HG02610 (cell line): Measurements from ENCODE around the gene TARBP2.
A peak's percentile ranks its signal among the peaks of the same experiment; 100 is the strongest.
"Not testable (repeated sequence)": the region's sequence is repeated elsewhere in the genome, so short reads cannot be mapped to it uniquely, and the experiment has no call there.

ENCODE experiments used
- ATAC-seq: cut with Tn5 transposase; IDR thresholded peaks from one replicate; pipeline ENCODE4 v1.9.1; 2021; ENCODE audit warnings: mild to moderate bottlenecking, moderate library complexity; ENCODE audit not compliant: unreplicated experiment

The TARBP2 gene

DNA sequence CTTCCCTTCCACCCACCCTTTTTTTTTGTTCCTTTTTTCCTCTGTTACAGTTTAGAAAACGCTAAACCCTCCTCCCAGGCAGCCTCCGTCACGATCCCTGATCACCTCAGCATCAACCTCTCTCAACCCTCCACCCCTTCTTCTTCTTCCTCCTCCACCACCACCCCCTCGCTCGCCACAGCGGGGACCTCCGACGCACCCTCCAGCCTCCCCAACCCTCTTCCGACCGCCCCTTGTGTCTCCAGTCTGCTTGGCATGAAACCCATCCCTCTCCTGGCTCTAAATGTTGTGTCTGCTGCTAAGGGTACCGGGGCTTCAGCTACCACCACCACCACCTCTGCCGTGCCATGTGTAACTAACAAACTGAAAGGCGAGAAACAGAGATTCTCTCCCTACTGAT lies 26.3 kb upstream of the TARBP2 start:
- no peak for ATAC-seq

DNA sequence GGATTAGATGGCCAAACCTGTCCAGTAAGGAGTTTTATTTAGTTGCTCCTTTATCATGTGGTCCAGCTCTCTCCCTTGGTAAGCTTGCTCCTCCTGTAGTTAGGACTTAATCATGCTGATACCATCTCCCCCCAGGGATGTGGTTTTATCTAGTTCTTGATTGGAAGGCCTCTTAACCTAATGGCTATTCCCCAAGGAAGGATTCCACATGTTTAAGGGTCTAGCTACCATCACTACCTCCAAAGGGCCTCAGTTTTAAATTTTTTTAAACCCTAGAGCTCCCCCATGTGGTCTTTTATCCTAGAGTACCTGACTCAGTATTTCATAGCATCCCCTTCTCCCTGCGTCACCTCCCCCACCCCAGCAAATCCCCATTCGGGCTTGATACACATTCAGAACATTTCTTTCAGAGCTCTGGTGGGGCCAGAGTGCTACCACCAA lies 24.3 kb upstream of the TARBP2 start:
- ATAC-seq: no peak

DNA sequence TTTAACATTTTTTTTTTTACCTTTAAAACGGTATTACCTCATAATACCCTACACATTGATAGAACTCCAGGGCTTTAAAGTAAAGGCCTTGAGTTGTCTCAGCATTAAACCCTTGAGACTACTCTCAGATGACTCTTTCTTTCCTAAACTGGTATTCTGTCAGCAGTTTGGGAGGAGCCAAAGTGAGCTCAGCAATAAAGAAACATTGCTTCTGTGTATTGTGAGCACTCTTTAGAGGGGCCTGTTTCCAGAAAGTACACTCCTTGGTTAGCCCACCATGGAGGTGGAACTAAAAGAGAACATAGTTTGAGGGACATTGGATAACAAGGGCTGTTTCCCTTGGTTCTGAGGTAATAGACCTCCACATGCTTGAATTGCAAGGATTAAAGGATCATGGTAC lies 22.2 kb upstream of the TARBP2 start:
- ATAC-seq: no peak

DNA sequence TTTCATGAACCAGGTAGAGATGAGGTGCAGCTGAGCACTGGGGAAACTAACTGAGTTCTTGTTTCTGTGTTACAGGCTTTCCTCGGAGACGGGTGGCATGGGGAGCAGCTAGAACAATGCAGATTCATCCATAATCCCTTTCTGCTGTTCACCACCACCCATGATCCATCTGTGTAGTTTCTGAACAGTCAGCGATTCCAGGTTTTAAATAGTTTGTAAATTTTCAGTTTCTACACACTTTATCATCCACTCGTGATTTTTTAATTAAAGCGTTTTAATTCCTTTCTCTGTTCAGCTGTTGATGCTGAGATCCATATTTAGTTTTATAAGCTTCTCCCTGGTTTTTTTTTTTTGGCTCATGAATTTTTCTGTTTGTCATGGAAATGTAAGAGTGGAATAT lies 21.8 kb upstream of the TARBP2 start:
- no peak for ATAC-seq

DNA sequence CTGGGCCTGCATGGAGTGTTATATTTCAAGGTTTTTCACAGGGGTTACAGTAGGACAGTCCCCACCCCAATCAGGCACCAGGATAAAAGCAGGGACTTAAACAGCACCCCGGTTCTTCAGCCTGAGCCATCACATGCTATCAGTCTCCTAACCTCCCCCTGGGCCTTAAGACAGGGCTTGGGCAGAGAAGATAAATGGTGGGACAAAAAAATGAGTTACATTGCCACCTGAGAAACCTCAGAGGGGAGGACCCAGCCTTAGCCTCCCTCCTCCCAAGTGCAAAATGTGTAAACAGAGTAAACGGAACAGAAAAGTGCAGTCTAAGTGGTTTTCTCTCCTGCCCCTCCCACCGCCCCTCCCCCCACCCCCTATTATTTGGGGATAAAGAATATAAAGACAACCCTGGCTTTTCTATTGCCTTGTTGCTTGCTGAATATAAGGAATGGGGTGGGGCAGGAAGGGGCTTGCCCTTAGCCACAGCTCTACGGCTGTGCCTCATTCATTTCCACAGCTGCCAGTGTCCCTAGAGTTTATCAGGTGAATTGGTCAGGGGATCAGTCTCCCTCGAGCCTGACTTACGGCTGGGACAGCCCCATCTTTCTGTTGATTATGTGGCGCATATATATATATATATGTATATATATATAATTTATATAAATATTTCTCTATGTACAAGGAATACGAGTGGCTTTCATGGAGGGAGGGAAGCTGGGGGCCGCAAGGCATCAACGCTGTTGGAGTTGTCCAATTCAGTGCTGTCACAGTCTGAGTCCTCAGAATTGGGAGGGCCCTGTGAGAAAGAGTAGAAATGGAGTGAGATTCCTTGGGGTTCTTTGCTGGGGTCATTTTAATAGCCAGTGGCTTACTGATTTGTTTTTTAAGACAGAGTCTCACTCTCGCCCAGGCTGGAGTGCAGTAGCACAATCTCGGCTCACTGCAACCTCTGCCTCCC lies 20.3 kb upstream of the TARBP2 start:
- ATAC-seq: no peak

DNA sequence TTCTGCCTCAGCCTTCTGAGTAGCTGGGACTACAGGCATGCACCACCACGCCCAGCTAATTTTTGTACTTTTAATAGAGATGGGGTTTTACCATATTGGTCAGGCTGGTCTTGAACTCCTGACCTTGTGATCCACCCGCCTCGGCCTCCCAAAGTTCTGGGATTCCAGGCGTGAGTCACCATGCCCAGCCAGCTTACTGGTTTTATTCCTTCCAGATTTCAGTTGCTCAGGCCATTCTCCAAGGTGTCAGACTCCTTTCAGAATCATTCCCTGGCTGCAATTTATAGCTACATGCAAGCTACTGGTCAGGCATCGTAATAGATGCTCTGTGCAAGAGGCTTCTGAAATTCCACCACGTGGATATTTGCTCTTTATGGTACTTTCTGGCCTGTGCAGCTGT lies 19.6 kb upstream of the TARBP2 start:
- ATAC-seq: not testable (repeated sequence)

DNA sequence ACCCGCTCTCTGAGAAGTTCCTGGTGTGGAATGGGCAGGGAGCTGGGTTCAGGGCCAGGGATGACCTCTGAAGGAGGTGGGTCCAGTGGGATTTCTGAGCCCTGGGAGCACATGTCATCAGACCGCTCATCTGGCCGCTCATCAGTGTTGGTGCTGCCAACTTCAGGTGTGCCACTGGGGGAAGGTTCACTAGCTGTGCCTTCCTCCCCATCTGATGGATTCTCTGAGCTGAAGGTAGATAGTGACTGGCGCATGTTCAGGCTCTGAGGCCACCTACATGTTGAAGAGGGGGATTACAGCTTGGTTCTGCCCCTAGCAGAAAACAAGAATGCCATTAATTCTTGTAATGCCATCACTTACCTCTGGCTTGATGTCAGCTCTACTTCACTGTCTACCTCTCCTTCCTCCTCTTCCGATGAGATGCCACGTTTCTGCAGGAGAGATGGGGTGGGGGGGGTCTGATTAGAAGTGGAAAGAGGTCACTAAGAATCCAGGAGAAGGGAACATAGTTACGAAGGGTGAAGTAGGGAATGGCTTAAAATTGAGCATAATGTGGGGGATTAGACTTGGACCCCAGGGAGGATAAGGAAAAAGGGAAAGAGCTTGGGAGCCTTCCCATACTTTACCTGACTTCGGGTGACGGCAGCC lies 19.0 kb upstream of the TARBP2 start:
- no peak for ATAC-seq

DNA sequence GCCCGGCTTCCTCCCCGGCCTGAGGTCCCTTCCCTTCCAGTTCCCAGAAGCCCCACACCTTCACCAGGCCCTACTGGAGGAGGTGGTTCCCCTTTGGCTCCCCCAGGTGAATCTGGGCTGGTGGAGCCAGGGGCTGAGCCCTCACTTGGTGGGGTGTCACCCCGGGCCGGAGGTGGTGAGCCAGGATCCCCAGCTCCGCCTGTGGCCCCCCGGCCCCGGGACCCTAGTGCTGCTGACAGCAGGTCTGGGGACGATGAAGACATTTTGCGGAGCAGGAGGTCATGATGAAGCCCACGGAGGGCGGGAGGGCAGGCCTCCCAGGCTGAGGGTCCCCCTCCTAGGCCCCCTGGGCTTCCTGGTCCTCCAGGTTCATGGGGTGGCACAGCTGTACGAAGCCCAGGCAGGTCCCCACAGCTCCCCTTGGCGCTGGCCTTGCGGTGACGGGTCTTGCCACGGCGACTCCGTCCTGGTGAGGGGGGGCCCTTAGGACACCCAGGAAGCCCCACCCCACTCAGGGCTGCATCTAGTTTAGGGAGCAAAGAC lies 18.4 kb upstream of the TARBP2 start:
- no peak for ATAC-seq

DNA sequence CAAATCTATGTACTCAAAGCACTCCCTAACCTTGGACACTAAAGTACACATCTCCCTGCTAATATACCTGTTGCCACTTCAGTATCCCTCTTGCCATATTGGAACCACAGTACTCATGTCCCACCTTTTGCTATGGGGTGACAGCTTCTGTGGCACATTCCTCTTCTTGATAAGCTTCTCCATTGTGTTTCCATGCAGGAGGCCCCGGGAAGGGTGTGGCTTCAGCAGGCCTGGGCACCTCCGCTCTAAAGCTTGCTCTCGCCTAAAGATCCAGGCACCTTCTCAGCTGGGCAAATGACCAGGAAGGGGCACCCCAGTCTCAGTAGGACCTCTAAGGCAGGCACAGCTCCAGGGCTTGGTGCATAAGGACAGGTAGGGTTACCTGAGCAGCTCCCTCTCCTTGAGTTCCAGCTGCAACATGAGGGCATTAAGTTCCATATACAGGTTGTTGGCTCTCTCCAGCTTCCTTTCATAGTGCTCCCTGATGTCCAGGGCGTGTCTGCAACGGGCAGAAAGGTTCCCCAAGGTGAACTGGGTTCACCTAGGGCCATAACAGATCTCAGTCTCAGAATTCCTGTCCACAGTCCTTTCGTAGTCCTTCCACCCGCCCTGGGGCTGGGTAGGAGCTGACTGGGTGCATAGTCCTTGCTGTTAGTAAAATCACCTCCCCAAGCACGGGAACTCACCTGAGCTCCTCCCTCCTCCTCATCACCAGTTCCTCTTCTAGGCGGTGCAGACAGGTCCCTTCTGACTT lies 17.7 kb upstream of the TARBP2 start:
- ATAC-seq: no peak

DNA sequence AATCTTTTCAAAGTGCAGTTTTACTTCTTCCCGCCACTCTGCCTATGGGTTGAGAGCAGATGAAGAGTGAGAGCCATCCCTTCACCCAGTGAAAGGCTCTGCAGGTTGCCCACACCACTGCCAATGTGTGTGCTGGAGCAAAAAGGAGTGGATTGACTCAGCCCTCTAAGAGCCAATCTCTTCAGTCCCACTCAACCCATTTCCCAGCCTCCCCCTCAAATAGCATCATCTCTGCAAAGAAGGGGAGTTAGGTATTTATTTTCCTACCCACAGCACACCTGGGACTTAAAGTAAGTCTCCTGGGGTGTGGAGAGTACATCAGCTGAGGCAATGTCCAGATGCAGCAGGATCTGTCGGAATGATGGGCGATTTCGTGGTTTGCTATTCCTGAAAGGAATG lies 17.1 kb upstream of the TARBP2 start:
- no peak for ATAC-seq

DNA sequence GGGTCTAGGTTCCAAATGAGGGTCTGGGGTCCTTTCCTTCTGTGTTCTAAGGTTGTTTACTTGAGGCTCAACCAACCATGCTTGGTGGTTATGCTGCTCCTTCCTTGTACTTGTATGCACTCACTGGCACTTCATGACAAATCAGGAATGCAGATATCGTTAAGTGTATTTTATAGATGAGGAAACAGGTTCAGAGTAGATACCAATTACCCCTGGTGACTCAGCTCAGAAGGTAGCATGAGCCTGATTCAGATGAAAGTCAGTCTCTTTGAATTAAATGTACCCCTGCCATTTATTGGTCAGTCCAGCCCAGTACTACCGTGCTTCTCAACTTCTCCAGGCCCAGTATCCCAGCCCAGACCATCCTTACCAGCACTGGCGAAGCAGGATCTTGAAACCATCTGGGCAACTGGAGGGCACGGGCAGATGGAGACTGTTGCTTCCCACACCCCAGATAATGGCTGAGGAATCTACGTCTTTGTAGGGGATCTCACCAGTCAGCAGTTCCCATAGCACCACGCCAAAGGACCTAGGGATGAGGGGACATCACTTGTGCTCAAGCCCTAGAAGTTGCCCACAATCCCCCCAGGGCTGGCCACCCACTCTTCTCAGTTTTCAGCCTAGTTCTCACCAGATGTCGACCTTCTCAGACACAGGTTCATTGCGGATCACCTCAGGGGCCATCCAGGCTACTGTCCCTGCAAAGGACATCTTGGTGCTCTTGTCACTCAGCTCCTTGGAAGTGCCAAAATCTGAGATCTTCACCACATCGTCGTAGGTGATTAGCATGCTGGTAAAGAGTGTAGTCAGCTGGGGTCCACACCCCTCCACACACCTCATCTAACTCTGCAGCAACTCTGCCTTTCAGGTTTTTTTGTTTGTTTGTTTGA lies 16.2 kb upstream of the TARBP2 start:
- no peak for ATAC-seq

DNA sequence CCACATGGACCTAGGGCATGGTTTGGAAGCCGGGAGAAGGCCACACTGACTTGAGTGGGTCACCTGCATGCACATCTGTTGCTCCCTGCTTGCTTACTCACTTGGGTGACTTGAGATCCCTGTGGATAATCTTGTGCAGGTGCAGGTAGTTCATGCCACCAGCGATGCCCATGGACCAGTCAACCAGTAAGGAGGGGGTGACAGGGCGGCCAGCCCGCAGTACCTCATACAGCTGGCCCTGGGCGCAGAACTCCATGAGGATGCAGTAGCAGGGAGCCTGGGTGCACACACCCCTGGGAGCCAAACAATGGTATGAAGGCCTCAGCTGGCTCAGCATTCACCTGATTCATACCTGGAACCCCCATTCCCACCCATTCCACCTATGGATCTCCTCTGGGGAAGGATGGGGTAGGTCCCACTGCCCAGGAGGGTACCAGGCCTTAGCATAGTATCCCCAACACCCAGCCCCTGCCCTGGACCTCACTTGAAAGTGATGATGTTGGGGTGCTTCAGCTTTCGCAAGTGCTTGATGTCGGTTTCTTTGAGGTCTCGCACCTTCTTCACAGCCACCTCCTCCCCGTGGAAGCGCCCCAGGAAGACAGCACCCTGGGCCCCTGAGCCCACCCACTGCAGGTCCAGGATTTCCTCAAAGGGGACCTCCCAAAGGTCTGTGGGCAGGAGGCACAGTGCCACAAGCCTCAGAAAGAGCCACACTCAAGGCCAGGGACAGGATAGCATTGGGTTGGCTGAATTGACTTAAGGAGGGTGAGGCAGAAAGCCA lies 14.9 kb upstream of the TARBP2 start:
- ATAC-seq: no peak

DNA sequence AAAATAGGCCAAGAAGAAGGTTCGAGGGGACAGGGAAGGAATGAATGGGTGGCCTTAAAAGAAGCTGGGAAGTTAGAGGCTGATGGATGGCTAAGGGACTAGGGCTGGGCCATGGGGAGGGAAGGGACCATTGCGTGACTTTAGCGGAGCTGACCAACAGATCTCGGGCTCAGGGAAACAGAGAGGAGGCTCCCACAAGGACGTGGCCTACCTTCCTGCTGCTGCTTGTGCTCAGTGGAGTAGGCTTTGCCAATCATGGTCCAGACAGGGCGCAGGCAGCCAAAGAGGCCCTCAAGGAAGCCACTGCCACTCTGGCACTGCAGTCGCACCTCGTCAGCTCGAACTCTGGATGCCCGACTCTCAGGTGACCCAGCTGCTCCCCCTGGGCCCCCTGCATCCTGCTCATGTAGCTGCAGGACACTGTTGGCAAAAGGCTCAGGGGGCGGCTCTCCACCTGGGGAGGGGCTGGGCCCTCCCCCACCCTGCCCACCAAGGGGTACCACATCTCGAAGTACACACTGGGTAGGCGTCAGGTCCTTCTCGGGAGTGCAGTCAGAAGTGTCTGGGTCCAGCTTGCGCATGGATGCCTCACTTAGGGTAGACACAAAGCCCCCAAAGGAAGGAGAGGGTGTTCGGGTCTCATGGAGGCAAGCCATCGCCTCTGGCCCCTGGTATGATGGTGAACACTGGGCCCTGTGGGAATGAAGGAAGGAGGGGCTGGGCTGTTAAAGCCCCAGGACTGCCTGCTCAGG lies 14.2 kb upstream of the TARBP2 start:
- no peak for ATAC-seq

DNA sequence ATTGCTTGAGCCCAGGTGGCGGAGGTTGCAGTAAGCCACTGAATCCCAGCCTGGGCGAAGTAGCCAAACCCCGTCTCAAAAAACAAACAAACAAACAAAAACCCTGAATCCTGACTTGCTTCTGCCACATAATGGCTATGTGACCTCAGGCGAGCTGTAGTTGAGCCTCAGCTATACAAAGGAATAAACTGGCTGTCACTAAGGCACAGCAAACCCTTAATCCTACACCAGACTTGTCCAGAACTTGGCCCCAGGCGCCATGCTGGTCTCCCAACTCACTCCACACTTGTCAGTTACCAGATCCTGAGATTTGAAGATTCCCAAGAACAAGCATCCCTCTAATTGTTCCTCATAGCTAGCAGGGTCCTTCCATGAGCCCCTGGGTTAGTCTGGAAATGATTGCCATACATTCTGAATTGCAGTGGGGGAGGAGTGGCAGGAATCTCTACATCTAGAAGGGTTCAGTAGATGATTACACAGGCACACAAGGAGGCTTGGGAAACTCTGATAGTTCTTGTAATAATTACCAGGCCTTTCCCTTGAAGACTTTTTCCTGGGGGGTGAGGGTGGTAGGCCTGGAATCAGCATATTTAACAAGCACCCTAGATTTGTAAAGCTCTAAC lies 11.7 kb upstream of the TARBP2 start:
- ATAC-seq: no peak

DNA sequence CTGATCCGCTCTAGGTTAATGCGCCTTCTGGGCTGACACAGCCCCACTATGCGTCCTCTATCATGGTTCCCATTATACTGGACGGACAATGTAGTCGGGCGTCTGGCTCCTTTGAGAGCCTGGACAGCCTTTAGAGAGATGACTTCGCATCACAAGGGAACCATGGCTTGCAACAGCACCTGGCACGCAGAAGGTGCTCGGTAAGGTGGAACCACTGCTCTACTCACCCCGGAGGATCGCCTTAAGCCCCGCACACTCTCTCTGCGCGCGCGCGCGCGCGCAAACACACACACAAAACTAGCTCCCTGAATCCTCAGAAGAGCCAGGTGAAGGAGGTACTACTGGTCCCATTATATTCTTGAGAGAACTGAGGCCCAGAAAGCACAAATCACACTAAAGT lies 8.9 kb upstream of the TARBP2 start:
- no peak for ATAC-seq

DNA sequence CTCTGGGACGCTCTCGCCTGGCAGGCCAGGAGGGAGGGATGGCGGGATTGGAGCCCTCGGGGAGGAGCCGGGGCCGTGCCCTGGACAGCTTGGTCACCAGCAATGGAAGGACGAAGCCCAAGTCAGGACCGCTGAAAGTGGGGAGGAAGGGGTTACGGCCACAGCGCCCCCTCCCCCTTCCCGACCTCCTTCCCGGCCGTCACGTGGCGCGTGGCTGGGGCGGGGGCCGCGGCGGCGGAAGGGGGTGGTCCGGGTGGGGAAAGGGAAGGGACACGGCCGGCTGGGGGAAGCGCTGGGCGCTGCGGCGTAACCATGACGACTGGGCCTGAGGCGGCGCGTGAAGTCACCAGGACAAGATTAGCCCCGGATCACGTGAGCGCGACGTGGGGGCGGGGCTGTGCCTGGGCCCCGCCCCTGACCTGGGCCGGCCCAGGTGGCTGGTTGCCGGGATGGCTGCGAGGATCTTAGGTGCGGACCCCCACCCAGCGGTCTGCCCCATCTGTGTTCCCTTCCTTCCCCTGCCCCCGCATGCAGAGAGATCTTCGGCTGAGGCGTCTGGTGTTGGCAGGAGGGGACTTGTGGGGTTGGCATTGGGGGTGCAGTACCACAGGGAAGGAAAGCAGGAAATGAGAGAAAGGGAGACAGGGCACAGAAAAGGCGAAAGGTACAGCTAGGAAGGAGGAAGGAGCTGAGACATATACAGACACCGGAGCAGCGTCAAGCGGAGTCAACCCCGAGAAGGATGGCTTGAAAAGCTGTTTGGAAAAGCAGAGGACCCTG lies 8.1 kb upstream of the TARBP2 start:
- peak; percentile 95 for ATAC-seq

DNA sequence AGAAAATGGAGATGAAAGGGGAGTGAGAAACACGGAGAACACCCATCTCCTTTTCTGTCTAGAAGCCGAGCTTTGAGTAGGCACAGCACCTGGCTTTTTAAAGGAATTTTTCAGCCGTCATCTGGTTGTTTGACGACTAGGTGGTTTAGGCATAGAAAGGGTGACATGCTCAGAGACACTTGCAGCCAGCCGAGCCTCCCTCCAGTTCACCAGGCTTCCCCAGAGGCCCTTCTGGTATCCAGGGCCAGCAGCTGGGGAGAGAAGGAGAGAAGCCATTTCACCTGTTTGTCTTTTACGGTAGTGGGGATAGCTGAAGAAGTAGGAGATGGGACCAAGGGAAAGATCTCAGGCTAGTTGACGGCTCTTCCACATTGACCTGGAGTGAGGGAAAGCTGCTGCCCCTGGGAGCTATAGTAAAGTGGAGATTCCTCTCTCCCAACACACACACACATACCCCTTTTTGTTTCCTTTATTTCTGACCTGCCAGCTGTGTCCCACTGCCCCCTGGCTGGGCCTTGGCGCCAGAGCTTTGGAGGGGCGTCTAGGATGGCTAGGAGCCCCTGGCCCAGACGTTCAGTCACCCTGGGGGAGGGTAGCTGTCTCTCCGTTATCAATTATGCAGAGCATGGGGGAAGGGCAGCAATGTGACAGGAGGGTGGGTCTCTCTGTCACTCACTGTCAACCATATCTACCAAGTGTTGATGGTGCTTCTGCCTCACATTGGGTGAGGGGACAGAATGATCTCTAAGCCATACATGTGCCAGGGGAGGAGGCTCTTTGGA lies 7.3 kb upstream of the TARBP2 start:
- no peak for ATAC-seq
